Measurements from ENCODE around the gene ZNF219. TPM values are rescaled to one million over a fixed set of nuclear protein-coding genes. Genes with fewer than 3 reads are reported as not detected.

Gene ZNF219
- total and polyA plus RNA-seq, 2 of the 13 experiments (the other 11 are each of a cell fraction or from before 2014, with no cell fraction given): 34.5 to 36.6 TPM

- TF ChIP-seq ZHX2 (IDR thresholded peaks at IDR 0.05; ENCODE audit: low read depth) (no peak), ZHX2 (CRISPR knock-in tag; IDR thresholded peaks at IDR 0.05; ENCODE audit: borderline replicate concordance) (no peak), SETDB1 (CRISPR knock-in tag; IDR thresholded peaks at IDR 0.05; ENCODE audit: borderline replicate concordance) (no peak), ZBTB7A (CRISPR knock-in tag; IDR thresholded peaks at IDR 0.05) (no peak), ZNF749 (CRISPR knock-in tag; IDR thresholded peaks at IDR 0.05; ENCODE audit: borderline replicate concordance) (no peak), ZNF563 (CRISPR knock-in tag; IDR thresholded peaks at IDR 0.05) (0 out of 2 replicates have a peak, but pooled peaks have one; percentile 19), DNMT3B (CRISPR knock-in tag; conservative IDR thresholded peaks at IDR 0.05) (no peak), GLI4 (CRISPR knock-in tag; IDR thresholded peaks at IDR 0.05; ENCODE audit: borderline replicate concordance) (no peak), SMYD3 (CRISPR knock-in tag; IDR thresholded peaks at IDR 0.05) (no peak), RXRB (CRISPR knock-in tag; IDR thresholded peaks at IDR 0.05; ENCODE audit: borderline replicate concordance) (no peak), SOX6 (IDR thresholded peaks at IDR 0.05) (no peak), SOX6 (CRISPR knock-in tag; IDR thresholded peaks at IDR 0.05) (no peak), JUN (CRISPR knock-in tag; IDR thresholded peaks at IDR 0.05) (no peak), ZBTB14 (CRISPR knock-in tag; IDR thresholded peaks at IDR 0.05) (no peak), HDAC2 (CRISPR knock-in tag; IDR thresholded peaks at IDR 0.05) (no peak), SIN3A (IDR thresholded peaks at IDR 0.05; ENCODE audit: borderline replicate concordance, low read depth, low read length) (no peak), HNRNPH1 (optimal IDR thresholded peaks at IDR 0.05; ENCODE audit: low read depth, low read length) (no peak), ATF4 (CRISPR knock-in tag; IDR thresholded peaks at IDR 0.05) (no peak)
- TF ChIP-seq, protein P1, sequence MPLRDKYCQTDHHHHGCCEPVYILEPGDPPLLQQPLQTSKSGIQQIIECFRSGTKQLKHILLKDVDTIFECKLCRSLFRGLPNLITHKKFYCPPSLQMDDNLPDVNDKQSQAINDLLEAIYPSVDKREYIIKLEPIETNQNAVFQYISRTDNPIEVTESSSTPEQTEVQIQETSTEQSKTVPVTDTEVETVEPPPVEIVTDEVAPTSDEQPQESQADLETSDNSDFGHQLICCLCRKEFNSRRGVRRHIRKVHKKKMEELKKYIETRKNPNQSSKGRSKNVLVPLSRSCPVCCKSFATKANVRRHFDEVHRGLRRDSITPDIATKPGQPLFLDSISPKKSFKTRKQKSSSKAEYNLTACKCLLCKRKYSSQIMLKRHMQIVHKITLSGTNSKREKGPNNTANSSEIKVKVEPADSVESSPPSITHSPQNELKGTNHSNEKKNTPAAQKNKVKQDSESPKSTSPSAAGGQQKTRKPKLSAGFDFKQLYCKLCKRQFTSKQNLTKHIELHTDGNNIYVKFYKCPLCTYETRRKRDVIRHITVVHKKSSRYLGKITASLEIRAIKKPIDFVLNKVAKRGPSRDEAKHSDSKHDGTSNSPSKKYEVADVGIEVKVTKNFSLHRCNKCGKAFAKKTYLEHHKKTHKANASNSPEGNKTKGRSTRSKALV (CRISPR knock-in tag; IDR thresholded peaks at IDR 0.05): no peak
- TF ChIP-seq, protein P2, sequence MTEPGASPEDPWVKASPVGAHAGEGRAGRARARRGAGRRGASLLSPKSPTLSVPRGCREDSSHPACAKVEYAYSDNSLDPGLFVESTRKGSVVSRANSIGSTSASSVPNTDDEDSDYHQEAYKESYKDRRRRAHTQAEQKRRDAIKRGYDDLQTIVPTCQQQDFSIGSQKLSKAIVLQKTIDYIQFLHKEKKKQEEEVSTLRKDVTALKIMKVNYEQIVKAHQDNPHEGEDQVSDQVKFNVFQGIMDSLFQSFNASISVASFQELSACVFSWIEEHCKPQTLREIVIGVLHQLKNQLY (CRISPR knock-in tag; IDR thresholded peaks at IDR 0.05): no peak
Observed at GRCh38 chr14:21090194-21090939, 8.1 kb downstream of the ZNF219 start (continued).

All from HepG2 (cell line).